Stimulated activated CD8-positive, alpha-beta memory T cell treated with anti-CD3 and anti-CD28 coated beads, Interleukin-12 subunit alpha, Interleukin-12 subunit beta, amount 100 ng/mL, for 1 hour (primary cell): ENCODE data around the gene NACA.
A peak's percentile ranks its signal among the peaks of the same experiment; 100 is the strongest.
"Not testable (repeated sequence)": the region's sequence is repeated elsewhere in the genome, so short reads cannot be mapped to it uniquely, and the experiment has no call there.

Experiments used
- DNase-seq: peaks from one replicate; pipeline ENCODE4 v3.0.0-alpha.2; 2020; ENCODE audit warnings: low read depth

Gene NACA

GRCh38 chr12:56723889-56724700, 1.0 kb downstream of the NACA start:
- no peak for DNase-seq

GRCh38 chr12:56723352-56723751, 1.7 kb downstream of the NACA start:
- no peak for DNase-seq

GRCh38 chr12:56722832-56723231, 2.3 kb downstream of the NACA start:
- no peak for DNase-seq

GRCh38 chr12:56721721-56722120, 3.4 kb downstream of the NACA start:
- DNase-seq, result no peak

GRCh38 chr12:56721216-56721615, 3.9 kb downstream of the NACA start:
- DNase-seq, result no peak

- DNase-seq, result no peak
Measured at GRCh38 chr12:56720731-56721151, 4.4 kb downstream of the NACA start.

GRCh38 chr12:56719056-56719455, 6.0 kb downstream of the NACA start:
- no peak for DNase-seq

- DNase-seq, result no peak
Measured at GRCh38 chr12:56718636-56719035, 6.5 kb downstream of the NACA start.

GRCh38 chr12:56718149-56718548, 7.0 kb downstream of the NACA start:
- no peak for DNase-seq

- DNase-seq, result no peak
Measured at GRCh38 chr12:56716933-56717880, 7.9 kb downstream of the NACA start.

GRCh38 chr12:56716458-56716857, 8.6 kb downstream of the NACA start:
- no peak for DNase-seq

- no peak for DNase-seq
Measured at GRCh38 chr12:56715798-56716197, 9.3 kb downstream of the NACA start.

GRCh38 chr12:56714431-56714929, 10.6 kb downstream of the NACA start:
- no peak for DNase-seq

GRCh38 chr12:56713345-56713744, 11.8 kb downstream of the NACA start:
- DNase-seq, result no peak

- no peak for DNase-seq
Measured at GRCh38 chr12:56709759-56710376, 15.2 kb downstream of the NACA start.

GRCh38 chr12:56704522-56704921, 20.6 kb downstream of the NACA start:
- DNase-seq, result not testable (repeated sequence)

- DNase-seq, result no peak
Measured at GRCh38 chr12:56699020-56699661, 26.0 kb downstream of the NACA start.

GRCh38 chr12:56695327-56696101, 29.6 kb downstream of the NACA start:
- no peak for DNase-seq

GRCh38 chr12:56694161-56694560, 30.9 kb downstream of the NACA start:
- DNase-seq, result no peak

- DNase-seq, result no peak
Measured at GRCh38 chr12:56688846-56689109, 36.3 kb downstream of the NACA start.

- peak; percentile 95 for DNase-seq
Measured at GRCh38 chr12:56688129-56688845, 36.8 kb downstream of the NACA start, which contains the start of gene PTGES3. TSS of gene PTGES3 (minus strand) at chr12:56688284. CDS start at chr12:56687999, 285 bp downstream.
